Liver (tissue), 3 donors: ENCODE measurements around the gene MYO18B.

ENCODE experiments used
- EGR1 ChIP-seq, 2 donors: IDR thresholded peaks; 2 replicates each; pipeline ENCODE4 v1.6.1; 2016 to 2018; ENCODE audit warnings: antibody characterized with exemption in 2 of 2, low read depth in 2 of 2
- MAX ChIP-seq: IDR thresholded peaks from 2 replicates; pipeline ENCODE4 v1.6.1; 2016; ENCODE audit warnings: antibody characterized with exemption
- RAD21 ChIP-seq, 2 donors: IDR thresholded peaks; 2 replicates each; pipeline ENCODE4 v1.6.1; 2016; ENCODE audit warnings: antibody characterized with exemption in 2 of 2, mild to moderate bottlenecking in 2 of 2
- SP1 ChIP-seq: IDR thresholded peaks from 2 replicates; pipeline ENCODE4 v1.6.1; 2018; ENCODE audit warnings: antibody characterized with exemption, mild to moderate bottlenecking
- TAF1 ChIP-seq: conservative IDR thresholded peaks from 2 replicates; pipeline ENCODE4 v1.6.1; 2016; ENCODE audit warnings: antibody characterized with exemption, mild to moderate bottlenecking
- TF ChIP-seq, protein P1 (sequence below): fragments of 150-350 bp; IDR thresholded peaks from 2 replicates; pipeline ENCODE4 v1.5.1; 2017; ENCODE audit warnings: improper control_type of control experiment, low read depth, low read length; ENCODE audit not compliant: missing input control
- TF ChIP-seq, protein P2 (sequence below): IDR thresholded peaks from 2 replicates; pipeline ENCODE4 v1.6.1; 2016; ENCODE audit warnings: antibody characterized with exemption, mild to moderate bottlenecking
- TF ChIP-seq, protein P3 (sequence below): IDR thresholded peaks from 2 replicates; pipeline ENCODE4 v1.6.1; 2016; ENCODE audit warnings: antibody characterized with exemption
- donor health status: healthy.
- donor health status: healthy.

DNA sequence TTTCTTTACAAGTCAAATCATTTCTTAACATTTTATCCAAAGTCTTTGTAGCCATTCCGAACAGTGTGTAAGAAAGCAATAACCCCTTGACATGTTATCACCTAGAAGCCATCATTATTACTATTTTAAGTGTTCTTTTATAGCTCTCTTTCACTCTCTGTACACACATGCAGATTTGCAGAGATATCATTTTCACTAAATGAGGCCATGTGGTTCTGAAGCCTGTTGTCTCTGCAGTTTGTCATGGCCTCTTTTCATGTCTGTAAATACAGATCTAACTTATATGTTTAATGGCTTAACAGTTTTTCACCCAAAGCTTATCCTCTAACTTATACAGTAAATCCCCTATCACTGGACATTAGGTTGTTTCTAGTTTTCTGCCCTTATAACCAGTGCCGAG, 166.8 kb downstream of the MYO18B start:
- TF ChIP-seq, protein P1, sequence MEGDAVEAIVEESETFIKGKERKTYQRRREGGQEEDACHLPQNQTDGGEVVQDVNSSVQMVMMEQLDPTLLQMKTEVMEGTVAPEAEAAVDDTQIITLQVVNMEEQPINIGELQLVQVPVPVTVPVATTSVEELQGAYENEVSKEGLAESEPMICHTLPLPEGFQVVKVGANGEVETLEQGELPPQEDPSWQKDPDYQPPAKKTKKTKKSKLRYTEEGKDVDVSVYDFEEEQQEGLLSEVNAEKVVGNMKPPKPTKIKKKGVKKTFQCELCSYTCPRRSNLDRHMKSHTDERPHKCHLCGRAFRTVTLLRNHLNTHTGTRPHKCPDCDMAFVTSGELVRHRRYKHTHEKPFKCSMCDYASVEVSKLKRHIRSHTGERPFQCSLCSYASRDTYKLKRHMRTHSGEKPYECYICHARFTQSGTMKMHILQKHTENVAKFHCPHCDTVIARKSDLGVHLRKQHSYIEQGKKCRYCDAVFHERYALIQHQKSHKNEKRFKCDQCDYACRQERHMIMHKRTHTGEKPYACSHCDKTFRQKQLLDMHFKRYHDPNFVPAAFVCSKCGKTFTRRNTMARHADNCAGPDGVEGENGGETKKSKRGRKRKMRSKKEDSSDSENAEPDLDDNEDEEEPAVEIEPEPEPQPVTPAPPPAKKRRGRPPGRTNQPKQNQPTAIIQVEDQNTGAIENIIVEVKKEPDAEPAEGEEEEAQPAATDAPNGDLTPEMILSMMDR: no peak
- TF ChIP-seq EGR1 (IDR thresholded peaks at IDR 0.05; ENCODE audit: low read depth in 2 of 2): no peak
- no peak for TF ChIP-seq TAF1
- TF ChIP-seq RAD21 (IDR thresholded peaks at IDR 0.05): no peak
- TF ChIP-seq, protein P2, sequence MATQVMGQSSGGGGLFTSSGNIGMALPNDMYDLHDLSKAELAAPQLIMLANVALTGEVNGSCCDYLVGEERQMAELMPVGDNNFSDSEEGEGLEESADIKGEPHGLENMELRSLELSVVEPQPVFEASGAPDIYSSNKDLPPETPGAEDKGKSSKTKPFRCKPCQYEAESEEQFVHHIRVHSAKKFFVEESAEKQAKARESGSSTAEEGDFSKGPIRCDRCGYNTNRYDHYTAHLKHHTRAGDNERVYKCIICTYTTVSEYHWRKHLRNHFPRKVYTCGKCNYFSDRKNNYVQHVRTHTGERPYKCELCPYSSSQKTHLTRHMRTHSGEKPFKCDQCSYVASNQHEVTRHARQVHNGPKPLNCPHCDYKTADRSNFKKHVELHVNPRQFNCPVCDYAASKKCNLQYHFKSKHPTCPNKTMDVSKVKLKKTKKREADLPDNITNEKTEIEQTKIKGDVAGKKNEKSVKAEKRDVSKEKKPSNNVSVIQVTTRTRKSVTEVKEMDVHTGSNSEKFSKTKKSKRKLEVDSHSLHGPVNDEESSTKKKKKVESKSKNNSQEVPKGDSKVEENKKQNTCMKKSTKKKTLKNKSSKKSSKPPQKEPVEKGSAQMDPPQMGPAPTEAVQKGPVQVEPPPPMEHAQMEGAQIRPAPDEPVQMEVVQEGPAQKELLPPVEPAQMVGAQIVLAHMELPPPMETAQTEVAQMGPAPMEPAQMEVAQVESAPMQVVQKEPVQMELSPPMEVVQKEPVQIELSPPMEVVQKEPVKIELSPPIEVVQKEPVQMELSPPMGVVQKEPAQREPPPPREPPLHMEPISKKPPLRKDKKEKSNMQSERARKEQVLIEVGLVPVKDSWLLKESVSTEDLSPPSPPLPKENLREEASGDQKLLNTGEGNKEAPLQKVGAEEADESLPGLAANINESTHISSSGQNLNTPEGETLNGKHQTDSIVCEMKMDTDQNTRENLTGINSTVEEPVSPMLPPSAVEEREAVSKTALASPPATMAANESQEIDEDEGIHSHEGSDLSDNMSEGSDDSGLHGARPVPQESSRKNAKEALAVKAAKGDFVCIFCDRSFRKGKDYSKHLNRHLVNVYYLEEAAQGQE: no peak
- TF ChIP-seq SP1: no peak
- no peak for TF ChIP-seq MAX
- TF ChIP-seq, protein P3, sequence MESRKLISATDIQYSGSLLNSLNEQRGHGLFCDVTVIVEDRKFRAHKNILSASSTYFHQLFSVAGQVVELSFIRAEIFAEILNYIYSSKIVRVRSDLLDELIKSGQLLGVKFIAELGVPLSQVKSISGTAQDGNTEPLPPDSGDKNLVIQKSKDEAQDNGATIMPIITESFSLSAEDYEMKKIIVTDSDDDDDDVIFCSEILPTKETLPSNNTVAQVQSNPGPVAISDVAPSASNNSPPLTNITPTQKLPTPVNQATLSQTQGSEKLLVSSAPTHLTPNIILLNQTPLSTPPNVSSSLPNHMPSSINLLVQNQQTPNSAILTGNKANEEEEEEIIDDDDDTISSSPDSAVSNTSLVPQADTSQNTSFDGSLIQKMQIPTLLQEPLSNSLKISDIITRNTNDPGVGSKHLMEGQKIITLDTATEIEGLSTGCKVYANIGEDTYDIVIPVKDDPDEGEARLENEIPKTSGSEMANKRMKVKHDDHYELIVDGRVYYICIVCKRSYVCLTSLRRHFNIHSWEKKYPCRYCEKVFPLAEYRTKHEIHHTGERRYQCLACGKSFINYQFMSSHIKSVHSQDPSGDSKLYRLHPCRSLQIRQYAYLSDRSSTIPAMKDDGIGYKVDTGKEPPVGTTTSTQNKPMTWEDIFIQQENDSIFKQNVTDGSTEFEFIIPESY: no peak
